Epithelial cell of proximal tubule (primary cell): ENCODE data around the gene MXRA7. TPM values are rescaled to one million over a fixed set of nuclear protein-coding genes. Genes with fewer than 3 reads are reported as not detected.

Source experiments
- DNase-seq: peaks from one replicate; pipeline ENCODE4 v3.0.0-alpha.2; 2011; ENCODE audit warnings: low read depth
- H3K4me3 ChIP-seq: 2 replicates; pipeline ENCODE4 v1.5.1; 2011; ENCODE audit warnings: low read depth, mild to moderate bottlenecking, low read length
- CTCF ChIP-seq: conservative IDR thresholded peaks from 2 replicates; pipeline ENCODE4 v1.5.1; 2012; ENCODE audit warnings: low read depth, mild to moderate bottlenecking, low read length
- total RNA-seq: library from RNA; depleted of rRNA; stranded (reverse); fragments of >200 nt; gene quantifications from 2 replicates; pipeline ENCODE4 v1.2.3, GENCODE V29; 2015

MXRA7 gene
- total RNA-seq, 1 donor from 2014 or later: 167 TPM

- no peak for DNase-seq
- no peak overlapping the region for H3K4me3 ChIP-seq
- TF ChIP-seq CTCF: no peak
These were observed 13.7 kb downstream of the MXRA7 start for GRCh38 chr17:76696763-76697701.

GRCh38 chr17:76695059-76695831 is 15.5 kb downstream of the MXRA7 start:
- DNase-seq: no peak
- no peak for TF ChIP-seq CTCF
- H3K4me3 ChIP-seq: no peak overlapping the region

- DNase-seq: no peak
- TF ChIP-seq CTCF: no peak
- H3K4me3 ChIP-seq: no peak overlapping the region
These were observed 19.2 kb downstream of the MXRA7 start for GRCh38 chr17:76691379-76692191.

GRCh38 chr17:76690596-76691280 is 20.0 kb downstream of the MXRA7 start:
- no peak for TF ChIP-seq CTCF
- H3K4me3 ChIP-seq: no peak overlapping the region

GRCh38 chr17:76689859-76690258 is 20.9 kb downstream of the MXRA7 start:
- no peak for DNase-seq
- TF ChIP-seq CTCF: no peak
- no peak overlapping the region for H3K4me3 ChIP-seq

More at GRCh38 chr17:76690596-76691280, 20.0 kb downstream of the MXRA7 start:
- DNase-seq: no peak

GRCh38 chr17:76688165-76688622 is 22.6 kb downstream of the MXRA7 start:
- no peak for DNase-seq
- H3K4me3 ChIP-seq: no peak overlapping the region

More at GRCh38 chr17:76688165-76688622, 22.6 kb downstream of the MXRA7 start:
- no peak for TF ChIP-seq CTCF
